Neuron (in vitro differentiated cells): ENCODE results near the gene STARD6.
"Not testable (repeated sequence)": the region's sequence is repeated elsewhere in the genome, so short reads cannot be mapped to it uniquely, and the experiment has no call there.

Experiments used
- H2AFZ ChIP-seq: one replicate; pipeline ENCODE4 v1.6.1; 2013; ENCODE audit warnings: low read depth, mild to moderate bottlenecking, inconsistent platforms, low read length, moderate library complexity
- H3K27me3 ChIP-seq: one replicate; pipeline ENCODE4 v1.6.1; 2013; ENCODE audit warnings: low read length; ENCODE audit not compliant: insufficient read depth
- H3K36me3 ChIP-seq: one replicate; pipeline ENCODE4 v1.6.1; 2013; ENCODE audit warnings: low read length; ENCODE audit not compliant: insufficient read depth
- H3K4me1 ChIP-seq: one replicate; pipeline ENCODE4 v1.6.1; 2013; ENCODE audit warnings: low read length; ENCODE audit not compliant: insufficient read depth
- H3K4me3 ChIP-seq: 2 replicates; pipeline ENCODE4 v1.5.1; 2013; ENCODE audit warnings: mild to moderate bottlenecking, low read length, moderate library complexity
- H3K9me3 ChIP-seq: one replicate; pipeline ENCODE4 v1.6.1; 2013; ENCODE audit warnings: low read length

STARD6 gene

GRCh38 chr18:54323970-54324369, 33.7 kb downstream of the STARD6 start:
- H3K4me3 ChIP-seq: no peak overlapping the region
- H3K36me3 ChIP-seq: no peaks in the 10 kb centered on the region
- no peaks in the 10 kb centered on the region for H3K9me3 ChIP-seq
- H2AFZ ChIP-seq: no peak overlapping the region
- no peaks in the 10 kb centered on the region for H3K27me3 ChIP-seq
- no peaks in the 10 kb centered on the region for H3K4me1 ChIP-seq

- Histone ChIP-seq H3K27me3 (no peaks in the 10 kb centered on the region), H3K36me3 (no peaks in the 10 kb centered on the region), H3K4me1 (no peaks in the 10 kb centered on the region), H2AFZ (no peak overlapping the region), H3K4me3 (no peak overlapping the region), H3K9me3 (no peaks in the 10 kb centered on the region)
Measured at GRCh38 chr18:54323561-54323960, 34.1 kb downstream of the STARD6 start.

- Histone ChIP-seq H3K4me1 (no peaks in the 10 kb centered on the region), H3K9me3 (no peaks in the 10 kb centered on the region), H3K36me3 (no peaks in the 10 kb centered on the region), H3K4me3 (no peak overlapping the region), H3K27me3 (no peaks in the 10 kb centered on the region), H2AFZ (no peak overlapping the region)
Measured at GRCh38 chr18:54316071-54316820, 41.4 kb downstream of the STARD6 start.

- not testable (repeated sequence) for H3K9me3 ChIP-seq, H2AFZ ChIP-seq, H3K4me1 ChIP-seq, H3K27me3 ChIP-seq, H3K36me3 ChIP-seq, H3K4me3 ChIP-seq
Measured at GRCh38 chr18:54309564-54309963, 48.1 kb downstream of the STARD6 start.

- no peak overlapping the region for H3K4me3 ChIP-seq
- H3K9me3 ChIP-seq: no peaks in the 10 kb centered on the region
- H2AFZ ChIP-seq: no peak overlapping the region
- no peaks in the 10 kb centered on the region for H3K36me3 ChIP-seq
- H3K27me3 ChIP-seq: no peaks in the 10 kb centered on the region
- H3K4me1 ChIP-seq: no peaks in the 10 kb centered on the region
Measured at GRCh38 chr18:54303408-54303807, 54.2 kb downstream of the STARD6 start.

- peaks cover 15% of the 10 kb centered on the region for H3K36me3 ChIP-seq
- not testable (repeated sequence) for H2AFZ ChIP-seq, H3K9me3 ChIP-seq, H3K4me3 ChIP-seq, H3K4me1 ChIP-seq, H3K27me3 ChIP-seq
Measured at GRCh38 chr18:54298991-54299390, 58.7 kb downstream of the STARD6 start.

- Histone ChIP-seq H3K4me3 (no peak overlapping the region), H3K36me3 (peaks cover 35% of the 10 kb centered on the region), H2AFZ (no peak overlapping the region), H3K4me1 (no peaks in the 10 kb centered on the region), H3K9me3 (peaks cover 3% of the 10 kb centered on the region), H3K27me3 (no peaks in the 10 kb centered on the region)
Measured at GRCh38 chr18:54296062-54296461, 61.6 kb downstream of the STARD6 start.

GRCh38 chr18:54294274-54294673, 63.4 kb downstream of the STARD6 start:
- no peaks in the 10 kb centered on the region for H3K27me3 ChIP-seq
- no peak overlapping the region for H2AFZ ChIP-seq
- H3K4me1 ChIP-seq: no peaks in the 10 kb centered on the region
- H3K36me3 ChIP-seq: peaks cover 42% of the 10 kb centered on the region
- peaks cover 3% of the 10 kb centered on the region for H3K9me3 ChIP-seq
- H3K4me3 ChIP-seq: no peak overlapping the region

GRCh38 chr18:54284981-54285785, 72.5 kb downstream of the STARD6 start:
- H2AFZ ChIP-seq: no peak overlapping the region
- H3K9me3 ChIP-seq: peaks cover 8% of the 10 kb centered on the region
- H3K27me3 ChIP-seq: no peaks in the 10 kb centered on the region
- peaks cover 65% of the 10 kb centered on the region for H3K36me3 ChIP-seq
- no peaks in the 10 kb centered on the region for H3K4me1 ChIP-seq
- H3K4me3 ChIP-seq: no peak overlapping the region

GRCh38 chr18:54284535-54284934, 73.1 kb downstream of the STARD6 start:
- Histone ChIP-seq H3K27me3 (no peaks in the 10 kb centered on the region), H3K36me3 (peaks cover 71% of the 10 kb centered on the region), H3K9me3 (peaks cover 8% of the 10 kb centered on the region), H3K4me1 (no peaks in the 10 kb centered on the region), H3K4me3 (no peak overlapping the region), H2AFZ (no peak overlapping the region)

GRCh38 chr18:54280220-54280569, 77.5 kb downstream of the STARD6 start:
- Histone ChIP-seq H3K36me3 (peaks cover 73% of the 10 kb centered on the region), H3K27me3 (no peaks in the 10 kb centered on the region), H3K4me3 (no peak overlapping the region), H2AFZ (no peak overlapping the region), H3K4me1 (no peaks in the 10 kb centered on the region), H3K9me3 (no peaks in the 10 kb centered on the region)

GRCh38 chr18:54279477-54280219, 78.0 kb downstream of the STARD6 start:
- no peak overlapping the region for H2AFZ ChIP-seq
- H3K9me3 ChIP-seq: no peaks in the 10 kb centered on the region
- no peaks in the 10 kb centered on the region for H3K4me1 ChIP-seq
- H3K27me3 ChIP-seq: no peaks in the 10 kb centered on the region
- no peak overlapping the region for H3K4me3 ChIP-seq
- peaks cover 75% of the 10 kb centered on the region for H3K36me3 ChIP-seq

- Histone ChIP-seq H3K27me3 (no peaks in the 10 kb centered on the region), H2AFZ (no peak overlapping the region), H3K4me1 (no peaks in the 10 kb centered on the region), H3K36me3 (peaks cover 69% of the 10 kb centered on the region), H3K4me3 (no peak overlapping the region), H3K9me3 (no peaks in the 10 kb centered on the region)
Measured at GRCh38 chr18:54278615-54279014, 79.0 kb downstream of the STARD6 start.
